ENCODE results near the gene PPP1R8.

- TF ChIP-seq FOXA1 (IDR thresholded peaks at IDR 0.05) (no peak), TARDBP (IDR thresholded peaks at IDR 0.05) (no peak), ZNF384 (IDR thresholded peaks at IDR 0.05) (no peak), LEF1 (IDR thresholded peaks at IDR 0.05; ENCODE audit: borderline replicate concordance) (no peak), BHLHE40 (IDR thresholded peaks at IDR 0.05; ENCODE audit: borderline replicate concordance) (no peak), ARNT (IDR thresholded peaks at IDR 0.05) (no peak), ELF4 (IDR thresholded peaks at IDR 0.05) (no peak), L3MBTL2 (conservative IDR thresholded peaks at IDR 0.05) (no peak), SP1 (IDR thresholded peaks at IDR 0.05) (no peak), CTBP1 (IDR thresholded peaks at IDR 0.05; ENCODE audit: borderline replicate concordance) (no peak), HDGF (IDR thresholded peaks at IDR 0.05; ENCODE audit: borderline replicate concordance) (no peak)
Measured at GRCh38 chr1:27856561-27857343, 26.2 kb downstream of the PPP1R8 start.
